Common myeloid progenitor, CD34-positive (primary cell): Measurements from ENCODE around the gene PRCC.

Source experiments
- CTCF ChIA-PET: fragments of 350-600 bp; sonication (Branson Sonifier 250); formaldehyde crosslinking; loops from one replicate; lab custom pipeline; 2021; ENCODE audit warnings: antibody characterized with exemption; lab: Charles Lee
- POLR2A ChIA-PET: fragments of 350-600 bp; sonication (Branson Sonifier 250); formaldehyde crosslinking; loops from one replicate; lab custom pipeline; 2021; ENCODE audit warnings: antibody characterized with exemption; lab: Charles Lee
- DNase-seq, 3 donors: peaks; one replicate each; pipeline versions ENCODE4 v3.0.0 to v3.0.0-alpha.2; 2013
- H3K27ac ChIP-seq, 2 experiments: 1 replicate in 1 of 2; 2 replicates in 1 of 2; pipeline ENCODE4 v1.7.0; 2013; ENCODE audit warnings: inconsistent platforms in 2 of 2, low read length in 2 of 2, mild to moderate bottlenecking in 2 of 2, low read depth in 1 of 2, moderate library complexity in 1 of 2; ENCODE audit not compliant: severe bottlenecking in 2 of 2, insufficient read depth in 1 of 2, poor library complexity in 1 of 2
- H3K27me3 ChIP-seq, 5 experiments: replicated peaks in 2 of 5; 1 replicate in 3 of 5; 2 replicates in 2 of 5; pipeline versions ENCODE4 v1.6.1 to v1.7.0; 2013; ENCODE audit warnings: low read length in 4 of 5, mild to moderate bottlenecking in 2 of 5, moderate library complexity in 2 of 5, inconsistent platforms in 1 of 5; ENCODE audit not compliant: insufficient read depth in 5 of 5, control insufficient read depth in 4 of 5
- H3K36me3 ChIP-seq, 4 experiments: 1 replicate in 2 of 4; 2 replicates in 2 of 4; pipeline versions ENCODE4 v1.6.1 to v1.7.0; 2013; ENCODE audit warnings: low read length in 3 of 4, control low read depth in 1 of 4, mild to moderate bottlenecking in 1 of 4; ENCODE audit not compliant: control insufficient read depth in 4 of 4, insufficient read depth in 4 of 4
- H3K4me1 ChIP-seq, 4 experiments: 1 replicate in 3 of 4; 2 replicates in 1 of 4; pipeline versions ENCODE4 v1.6.1 to v1.7.1; 2013; ENCODE audit warnings: low read length in 3 of 4, mild to moderate bottlenecking in 3 of 4, control low read depth in 1 of 4, inconsistent platforms in 1 of 4, moderate library complexity in 1 of 4; ENCODE audit not compliant: control insufficient read depth in 4 of 4, insufficient read depth in 4 of 4; ENCODE audit errors: control extremely low read depth in 1 of 4
- H3K4me3 ChIP-seq, 7 experiments: 1 replicate in 4 of 7; 2 replicates in 3 of 7; pipeline versions ENCODE4 v1.5.1 to v1.7.0; 2013; ENCODE audit warnings: mild to moderate bottlenecking in 7 of 7, low read length in 6 of 7, moderate library complexity in 6 of 7, inconsistent platforms in 2 of 7, low read depth in 2 of 7, control low read depth in 1 of 7; ENCODE audit not compliant: insufficient read depth in 4 of 7, control insufficient read depth in 1 of 7; ENCODE audit errors: extremely low read depth in 1 of 7
- H3K9me3 ChIP-seq, 5 experiments: 1 replicate in 4 of 5; 2 replicates in 1 of 5; pipeline versions ENCODE4 v1.6.1 to v1.7.1; 2013; ENCODE audit warnings: low read length in 4 of 5, mild to moderate bottlenecking in 2 of 5, inconsistent platforms in 1 of 5, low read depth in 1 of 5, moderate library complexity in 1 of 5; ENCODE audit not compliant: control insufficient read depth in 4 of 5, insufficient read depth in 2 of 5; ENCODE audit errors: control extremely low read depth in 1 of 5
- WGBS: methylation state at CpG from one replicate; pipeline ENCODE4 v1.1.5; 2013; ENCODE audit not compliant: insufficient coverage; 5-methylcytosine and 5-hydroxymethylcytosine counted together

The PRCC gene

GRCh38 chr1:156802421-156802935, 35.1 kb downstream of the PRCC start:
- peaks cover 13 to 48% (median 29%) of the 10 kb centered on the region in 4 experiments for H3K36me3 ChIP-seq
- no peaks in the 10 kb centered on the region for H3K9me3 ChIP-seq

GRCh38 chr1:156803086-156803851, 35.9 kb downstream of the PRCC start:
- Histone ChIP-seq H3K27ac (no peak overlapping the region), H3K4me1 (peaks cover 0 to 23% (median 13%) of the 10 kb centered on the region in 4 experiments), H3K36me3 (peaks cover 9 to 40% (median 23%) of the 10 kb centered on the region in 4 experiments), H3K9me3 (no peaks in the 10 kb centered on the region), H3K4me3 (no peak overlapping the region), H3K27me3 (no peaks in the 10 kb centered on the region)
- CTCF ChIA-PET = interaction anchor here (0.9 to 21.9 kb wide), 9 partner anchors 12 to 134 kb away, joined by 3 to 282 read pairs (median 9); partner anchors contain the start of genes INSRR, NTRK1 and SH2D2A
- WGBS = 98% methylated on average over 9 of the region's 13 CpGs
- no peak for DNase-seq
- POLR2A ChIA-PET = no interaction called here

More at GRCh38 chr1:156802421-156802935, 35.1 kb downstream of the PRCC start:
- POLR2A ChIA-PET = no interaction called here
- Histone ChIP-seq H3K4me3 (no peak overlapping the region), H3K27ac (no peak overlapping the region), H3K4me1 (peaks cover 0 to 23% (median 13%) of the 10 kb centered on the region in 4 experiments), H3K27me3 (no peaks in the 10 kb centered on the region)
- 96% methylated on average over 6 of the region's 8 CpGs for WGBS
- DNase-seq = no peak
- CTCF ChIA-PET = interaction anchor here (0.6 to 21.9 kb wide), 10 partner anchors 12 to 176 kb away, joined by 3 to 282 read pairs (median 6); partner anchors contain the start of genes INSRR, NTRK1 and SH2D2A

- ChIA-PET CTCF (interaction anchor here (0.6 to 21.9 kb wide), 6 partner anchors 9 to 87 kb away, joined by 3 to 282 read pairs (median 6); partner anchors contain the start of genes INSRR and NTRK1), POLR2A (interaction anchor here (0.5 to 1.2 kb wide), 2 partner anchors 76 to 114 kb away, joined by 3 read pairs; partner anchors contain the start of genes ISG20L2 and METTL25B)
- Histone ChIP-seq H3K36me3 (peaks cover 4 to 35% (median 19%) of the 10 kb centered on the region in 4 experiments), H3K9me3 (no peaks in the 10 kb centered on the region), H3K4me3 (no peak overlapping the region), H3K4me1 (peaks cover 0 to 23% (median 13%) of the 10 kb centered on the region in 4 experiments), H3K27me3 (no peaks in the 10 kb centered on the region), H3K27ac (no peak overlapping the region)
- 67% methylated on average over 3 of the region's 3 CpGs for WGBS
- DNase-seq = no peak
Measured at GRCh38 chr1:156804026-156804425, 36.7 kb downstream of the PRCC start.

- WGBS = 48% methylated on average over 4 of the region's 6 CpGs
- ChIA-PET CTCF (interaction anchor here (0.6 to 21.9 kb wide), 10 partner anchors 8 to 123 kb away, joined by 3 to 282 read pairs (median 6); partner anchors contain the start of genes INSRR and NTRK1), POLR2A (interaction anchor here (0.5 to 1.2 kb wide), 2 partner anchors 76 to 113 kb away, joined by 3 read pairs; partner anchors contain the start of genes ISG20L2 and METTL25B)
Measured at GRCh38 chr1:156804572-156805243, 37.4 kb downstream of the PRCC start.

GRCh38 chr1:156805766-156806511, 38.6 kb downstream of the PRCC start:
- Histone ChIP-seq H3K9me3 (no peaks in the 10 kb centered on the region), H3K4me1 (peaks cover 0 to 23% (median 13%) of the 10 kb centered on the region in 4 experiments), H3K27ac (no peak overlapping the region), H3K27me3 (no peaks in the 10 kb centered on the region), H3K4me3 (no peak overlapping the region), H3K36me3 (peaks cover 0 to 16% (median 10%) of the 10 kb centered on the region in 4 experiments)
- WGBS = 100% methylated on average over 2 of the region's 3 CpGs
- ChIA-PET CTCF (interaction anchor here (0.9 to 21.9 kb wide), 12 partner anchors 8 to 122 kb away, joined by 3 to 282 read pairs (median 6); partner anchors contain the start of genes INSRR, ISG20L2, METTL25B and NTRK1), POLR2A (no interaction called here)
- DNase-seq = no peak

More at GRCh38 chr1:156804572-156805243, 37.4 kb downstream of the PRCC start:
- H3K27me3 ChIP-seq = no peaks in the 10 kb centered on the region
- H3K27ac ChIP-seq = no peak overlapping the region
- H3K4me3 ChIP-seq = no peak overlapping the region
- peaks cover 4 to 28% (median 16%) of the 10 kb centered on the region in 4 experiments for H3K36me3 ChIP-seq
- H3K4me1 ChIP-seq = peaks cover 0 to 23% (median 13%) of the 10 kb centered on the region in 4 experiments
- peak; percentile 48 to 77 (median 76) for DNase-seq
- no peaks in the 10 kb centered on the region for H3K9me3 ChIP-seq
